Measurements from ENCODE around the gene SPCS3.

SPCS3 gene

DNA sequence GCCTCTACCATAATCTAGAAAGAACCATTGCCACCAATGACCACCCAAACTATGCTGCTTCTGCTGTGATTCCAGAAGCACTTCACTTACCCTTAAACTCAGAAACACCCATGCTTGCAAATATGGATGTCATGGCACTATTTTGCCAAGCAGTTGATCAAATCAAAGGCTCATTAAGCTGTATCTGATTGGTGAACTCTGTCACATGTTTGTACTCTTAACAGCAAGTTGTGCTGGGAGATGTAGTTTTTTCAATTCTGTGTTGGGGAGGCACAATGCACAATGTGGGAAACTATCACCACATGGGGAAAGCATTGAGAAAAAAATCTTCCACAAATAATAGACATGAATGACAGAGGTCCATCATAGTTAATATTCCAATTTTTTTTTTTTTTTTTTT, 19.2 kb upstream of the SPCS3 start:
- in situ Hi-C loops (cut with HindIII; ENCODE audit: low sequenced_read_pairs) = no loop called here
- no peak for TF ChIP-seq CTCF (IDR thresholded peaks at IDR 0.05; ENCODE audit: low read depth, low read length, missing control alignments)
- DNase-seq (ENCODE audit: low read depth) = no peak
- no peak overlapping the region for H3K4me3 ChIP-seq (ENCODE audit: low read depth, low read length)

- in situ Hi-C loops (cut with HindIII; ENCODE audit: low sequenced_read_pairs) = no loop called here
- DNase-seq (ENCODE audit: low read depth) = peak; percentile 48
- no peak overlapping the region for H3K4me3 ChIP-seq (ENCODE audit: low read depth, low read length)
- no peak for TF ChIP-seq CTCF (IDR thresholded peaks at IDR 0.05; ENCODE audit: low read depth, low read length, missing control alignments)
These were observed 17.2 kb upstream of the SPCS3 start for GRCh38 chr4:176302283-176303275.

- H3K4me3 ChIP-seq (ENCODE audit: low read depth, low read length) = no peak overlapping the region
- no peak for DNase-seq (ENCODE audit: low read depth)
- TF ChIP-seq CTCF (IDR thresholded peaks at IDR 0.05; ENCODE audit: low read depth, low read length, missing control alignments) = no peak
- in situ Hi-C loops (cut with HindIII; ENCODE audit: low sequenced_read_pairs) = no loop called here
These were observed 15.8 kb upstream of the SPCS3 start for GRCh38 chr4:176303938-176304337.

GRCh38 chr4:176306837-176307665, 12.7 kb upstream of the SPCS3 start:
- no peak for DNase-seq (ENCODE audit: low read depth)
- in situ Hi-C loops (cut with HindIII; ENCODE audit: low sequenced_read_pairs) = no loop called here
- no peak overlapping the region for H3K4me3 ChIP-seq (ENCODE audit: low read depth, low read length)

GRCh38 chr4:176307666-176307930, 12.2 kb upstream of the SPCS3 start:
- in situ Hi-C loops (cut with HindIII; ENCODE audit: low sequenced_read_pairs) = no loop called here
- DNase-seq (ENCODE audit: low read depth) = no peak
- no peak overlapping the region for H3K4me3 ChIP-seq (ENCODE audit: low read depth, low read length)
- TF ChIP-seq CTCF (IDR thresholded peaks at IDR 0.05; ENCODE audit: low read depth, low read length, missing control alignments) = no peak

More at GRCh38 chr4:176306837-176307665, 12.7 kb upstream of the SPCS3 start:
- TF ChIP-seq CTCF (IDR thresholded peaks at IDR 0.05; ENCODE audit: low read depth, low read length, missing control alignments) = no peak

GRCh38 chr4:176308441-176308840, 11.3 kb upstream of the SPCS3 start:
- in situ Hi-C loops (cut with HindIII; ENCODE audit: low sequenced_read_pairs) = no loop called here
- H3K4me3 ChIP-seq (ENCODE audit: low read depth, low read length) = no peak overlapping the region
- DNase-seq (ENCODE audit: low read depth) = no peak
- TF ChIP-seq CTCF (IDR thresholded peaks at IDR 0.05; ENCODE audit: low read depth, low read length, missing control alignments) = no peak

Measured in astrocyte of the cerebellum (primary cell).